Epithelial cell of proximal tubule (primary cell): ENCODE results near the gene CDH13. TPM values are rescaled to one million over a fixed set of nuclear protein-coding genes. Genes with fewer than 3 reads are reported as not detected.

ENCODE experiments used
- DNase-seq: peaks from one replicate; pipeline ENCODE4 v3.0.0-alpha.2; 2011; ENCODE audit warnings: low read depth
- H3K4me3 ChIP-seq: 2 replicates; pipeline ENCODE4 v1.5.1; 2011; ENCODE audit warnings: low read depth, mild to moderate bottlenecking, low read length
- total RNA-seq: library from RNA; depleted of rRNA; stranded (reverse); fragments of >200 nt; gene quantifications from 2 replicates; pipeline ENCODE4 v1.2.3, GENCODE V29; 2015
- TF ChIP-seq, protein P1 (sequence below): conservative IDR thresholded peaks from 2 replicates; pipeline ENCODE4 v1.5.1; 2012; ENCODE audit warnings: low read depth, mild to moderate bottlenecking, low read length

Gene CDH13
- total RNA-seq, 1 donor from 2014 or later = 85.4 TPM

DNA sequence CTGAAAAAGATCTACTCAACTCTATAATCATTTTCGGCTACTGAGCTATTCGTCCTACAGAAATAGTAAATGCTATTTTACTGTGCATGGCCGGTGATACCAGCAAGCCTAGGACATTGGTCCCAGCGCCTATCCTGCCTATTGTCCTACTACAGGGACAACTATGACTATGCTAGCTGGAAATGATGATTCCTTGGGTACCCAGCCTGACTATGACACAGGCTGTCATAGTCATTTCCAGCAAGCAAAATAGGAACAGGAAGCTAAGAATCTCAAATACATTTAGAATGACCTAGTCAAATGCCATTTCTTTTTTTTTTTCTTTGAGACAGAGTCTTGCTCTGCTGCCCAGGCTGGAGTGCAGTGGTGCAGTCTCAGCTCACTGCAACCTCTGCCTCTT is 1147.3 kb downstream of the CDH13 start:
- H3K4me3 ChIP-seq = no peak overlapping the region
- TF ChIP-seq, protein P1, sequence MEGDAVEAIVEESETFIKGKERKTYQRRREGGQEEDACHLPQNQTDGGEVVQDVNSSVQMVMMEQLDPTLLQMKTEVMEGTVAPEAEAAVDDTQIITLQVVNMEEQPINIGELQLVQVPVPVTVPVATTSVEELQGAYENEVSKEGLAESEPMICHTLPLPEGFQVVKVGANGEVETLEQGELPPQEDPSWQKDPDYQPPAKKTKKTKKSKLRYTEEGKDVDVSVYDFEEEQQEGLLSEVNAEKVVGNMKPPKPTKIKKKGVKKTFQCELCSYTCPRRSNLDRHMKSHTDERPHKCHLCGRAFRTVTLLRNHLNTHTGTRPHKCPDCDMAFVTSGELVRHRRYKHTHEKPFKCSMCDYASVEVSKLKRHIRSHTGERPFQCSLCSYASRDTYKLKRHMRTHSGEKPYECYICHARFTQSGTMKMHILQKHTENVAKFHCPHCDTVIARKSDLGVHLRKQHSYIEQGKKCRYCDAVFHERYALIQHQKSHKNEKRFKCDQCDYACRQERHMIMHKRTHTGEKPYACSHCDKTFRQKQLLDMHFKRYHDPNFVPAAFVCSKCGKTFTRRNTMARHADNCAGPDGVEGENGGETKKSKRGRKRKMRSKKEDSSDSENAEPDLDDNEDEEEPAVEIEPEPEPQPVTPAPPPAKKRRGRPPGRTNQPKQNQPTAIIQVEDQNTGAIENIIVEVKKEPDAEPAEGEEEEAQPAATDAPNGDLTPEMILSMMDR = no peak
- DNase-seq = no peak

DNA sequence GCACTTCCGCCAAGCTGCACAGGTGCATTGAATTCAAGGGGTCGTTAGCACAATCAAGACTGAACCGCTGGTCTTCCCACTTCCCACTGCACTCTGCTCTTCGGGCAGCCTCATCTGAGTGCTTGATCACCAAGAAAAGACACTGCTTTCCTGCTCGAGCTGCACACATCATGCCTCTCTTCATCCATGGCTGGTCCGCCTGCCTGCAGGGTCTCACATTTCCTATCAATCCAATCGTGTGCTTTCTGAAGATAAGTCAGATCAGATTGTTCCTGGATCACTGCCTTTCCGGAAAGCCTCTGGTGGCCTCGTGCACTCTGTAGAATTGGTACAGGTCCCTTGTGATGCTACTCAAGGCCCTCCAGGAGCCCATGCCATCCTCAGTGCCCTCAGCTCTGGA is 1150.2 kb downstream of the CDH13 start:
- H3K4me3 ChIP-seq = no peak overlapping the region
- no peak for DNase-seq
- TF ChIP-seq, protein P1 = no peak

DNA sequence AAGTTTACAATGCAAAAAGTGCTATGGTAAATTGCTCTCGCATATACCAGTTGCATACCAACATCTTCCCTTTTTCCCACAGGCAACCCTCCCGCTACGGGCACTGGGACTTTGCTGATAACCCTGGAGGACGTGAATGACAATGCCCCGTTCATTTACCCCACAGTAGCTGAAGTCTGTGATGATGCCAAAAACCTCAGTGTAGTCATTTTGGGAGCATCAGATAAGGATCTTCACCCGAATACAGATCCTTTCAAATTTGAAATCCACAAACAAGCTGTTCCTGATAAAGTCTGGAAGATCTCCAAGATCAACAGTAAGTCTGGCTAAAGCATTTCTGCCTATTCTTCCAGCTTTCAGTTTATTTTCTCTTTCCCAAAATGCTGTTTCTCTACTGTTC is 1153.1 kb downstream of the CDH13 start:
- no peak overlapping the region for H3K4me3 ChIP-seq
- no peak for DNase-seq
- TF ChIP-seq, protein P1 = no peak

DNA sequence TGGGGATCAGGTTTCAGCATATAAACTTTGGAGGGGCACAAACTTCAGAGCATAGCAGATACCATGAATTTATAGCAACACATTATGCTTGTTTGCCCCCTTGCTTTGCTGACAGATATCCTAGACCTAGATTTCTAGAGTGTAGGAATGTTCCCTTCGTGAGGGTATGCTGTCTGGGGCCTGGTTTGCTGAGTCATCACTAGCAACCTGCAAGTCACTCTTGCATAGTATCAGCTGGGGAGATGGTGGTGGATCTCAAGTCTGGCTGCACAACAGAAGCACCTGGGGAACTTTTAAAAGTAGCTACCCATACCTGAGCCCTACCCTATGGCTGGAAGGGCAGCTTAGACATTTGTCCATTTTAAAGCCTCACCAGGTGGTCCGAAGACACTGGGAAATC is 1158.7 kb downstream of the CDH13 start:
- no peak for DNase-seq
- H3K4me3 ChIP-seq = no peak overlapping the region
- TF ChIP-seq, protein P1 = no peak

DNA sequence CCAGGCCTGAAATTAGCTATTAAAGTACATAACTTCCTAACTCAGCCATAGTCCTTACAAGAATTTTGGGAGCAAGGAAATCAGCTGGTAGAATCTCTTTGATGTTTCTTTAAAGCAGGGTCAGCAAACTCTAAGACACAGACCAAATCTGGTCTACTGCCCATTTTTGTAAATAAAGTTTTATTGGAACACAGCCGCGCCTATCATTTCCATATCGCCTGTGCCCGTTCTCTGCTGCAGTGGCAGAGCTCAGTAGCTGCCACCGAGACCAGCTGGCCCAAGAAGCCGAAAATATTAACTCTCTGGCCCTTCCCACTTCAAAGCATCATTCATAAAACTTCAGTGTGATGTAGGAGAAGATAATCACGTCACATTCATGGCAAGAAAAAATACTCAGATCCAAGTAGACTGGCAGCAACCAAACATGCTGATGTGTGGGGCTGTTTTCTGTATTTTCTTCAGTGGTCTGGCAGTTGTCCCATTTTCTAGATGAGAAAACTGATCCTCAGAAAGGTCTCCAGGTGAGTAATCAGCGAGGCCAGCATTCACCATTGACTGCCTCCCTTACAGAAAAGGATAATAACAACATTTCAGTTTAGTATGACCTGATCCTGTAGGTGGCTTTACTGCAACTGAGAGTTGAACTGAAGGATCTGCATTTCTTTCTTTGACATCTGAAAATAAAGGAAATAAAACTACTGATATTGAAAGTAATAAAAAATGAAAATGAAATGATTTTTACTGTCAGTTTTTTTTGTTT is 1163.1 kb downstream of the CDH13 start:
- no peak overlapping the region for H3K4me3 ChIP-seq
- TF ChIP-seq, protein P1 = no peak
- DNase-seq = no peak

DNA sequence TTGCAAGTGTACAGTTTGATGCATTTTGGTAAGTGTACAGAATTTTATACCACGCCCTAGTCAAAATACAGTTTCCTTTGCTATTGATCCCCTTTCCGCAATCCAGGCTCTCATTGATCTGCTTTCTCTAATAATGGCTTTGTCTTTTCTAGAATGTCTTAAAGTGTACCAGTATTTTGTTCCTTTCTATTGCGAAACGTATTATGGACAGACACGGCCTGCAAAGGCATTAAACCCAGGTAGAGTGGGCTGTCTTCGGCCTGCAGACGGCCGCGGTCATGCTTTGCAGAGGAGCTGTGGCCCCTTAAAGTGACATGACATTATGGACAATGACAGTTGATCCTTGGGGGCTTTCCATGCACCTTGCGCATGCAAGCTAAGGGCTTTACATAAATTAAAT is 1165.1 kb downstream of the CDH13 start:
- TF ChIP-seq, protein P1 = no peak
- DNase-seq = no peak
- H3K4me3 ChIP-seq = no peak overlapping the region

DNA sequence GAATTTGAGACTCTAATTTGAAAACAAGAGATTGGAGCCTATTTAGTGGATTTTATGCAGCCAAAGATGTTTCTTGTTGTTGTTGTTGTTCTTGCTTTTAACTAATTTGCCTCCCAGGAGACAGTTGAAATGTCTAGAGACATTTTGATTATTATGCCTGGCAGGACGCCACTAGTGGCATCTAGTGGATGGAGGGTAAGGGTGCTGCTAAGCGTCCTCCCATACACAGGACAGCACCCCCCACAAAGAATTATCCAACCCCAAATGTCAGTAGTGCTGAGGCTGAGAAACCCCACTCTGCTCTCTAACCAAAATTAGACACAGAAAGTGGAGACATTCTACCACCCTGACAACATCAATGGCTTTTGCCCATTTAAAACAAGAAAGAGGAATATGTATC is 1165.6 kb downstream of the CDH13 start:
- TF ChIP-seq, protein P1 = peak; percentile 26
- H3K4me3 ChIP-seq = no peak overlapping the region
- DNase-seq = no peak
